Effector memory CD8-positive, alpha-beta T cell (primary cell): ENCODE data around the gene BRAT1.
"Not testable (repeated sequence)": the region's sequence is repeated elsewhere in the genome, so short reads cannot be mapped to it uniquely, and the experiment has no call there.

ENCODE experiments used
- ATAC-seq: fragments of 150-1000 bp; cut with Tn5 transposase; replicated peaks from 2 replicates; pipeline ENCODE4 v1.10.0; 2021; ENCODE audit warnings: mild to moderate bottlenecking, moderate library complexity
- DNase-seq, 3 experiments: peaks; one replicate each; pipeline ENCODE4 v3.0.0; 2021
- H3K27ac Mint-ChIP-seq, 2 donors: one replicate each; pipeline ENCODE4 v1.8.0; 2022; ENCODE audit warnings: mild to moderate bottlenecking in 2 of 2, mixed read lengths in 2 of 2, moderate library complexity in 2 of 2
- H3K27me3 Mint-ChIP-seq, 2 donors: one replicate each; pipeline ENCODE4 v1.8.0; 2022; ENCODE audit warnings: mixed read lengths in 2 of 2
- H3K36me3 Mint-ChIP-seq: one replicate; pipeline ENCODE4 v1.8.0; 2022; ENCODE audit warnings: mild to moderate bottlenecking, moderate library complexity, mixed read lengths; ENCODE audit not compliant: insufficient read depth
- H3K4me1 Mint-ChIP-seq, 2 donors: one replicate each; pipeline ENCODE4 v1.8.0; 2022; ENCODE audit warnings: low read depth in 2 of 2, mixed read lengths in 2 of 2
- H3K4me3 Mint-ChIP-seq, 2 donors: one replicate each; pipeline ENCODE4 v1.8.0; 2022; ENCODE audit warnings: mild to moderate bottlenecking in 2 of 2, mixed read lengths in 2 of 2, moderate library complexity in 2 of 2
- H3K9me3 Mint-ChIP-seq, 2 donors: one replicate each; pipeline ENCODE4 v1.8.0; 2022; ENCODE audit warnings: mixed read lengths in 2 of 2

The BRAT1 gene

DNA sequence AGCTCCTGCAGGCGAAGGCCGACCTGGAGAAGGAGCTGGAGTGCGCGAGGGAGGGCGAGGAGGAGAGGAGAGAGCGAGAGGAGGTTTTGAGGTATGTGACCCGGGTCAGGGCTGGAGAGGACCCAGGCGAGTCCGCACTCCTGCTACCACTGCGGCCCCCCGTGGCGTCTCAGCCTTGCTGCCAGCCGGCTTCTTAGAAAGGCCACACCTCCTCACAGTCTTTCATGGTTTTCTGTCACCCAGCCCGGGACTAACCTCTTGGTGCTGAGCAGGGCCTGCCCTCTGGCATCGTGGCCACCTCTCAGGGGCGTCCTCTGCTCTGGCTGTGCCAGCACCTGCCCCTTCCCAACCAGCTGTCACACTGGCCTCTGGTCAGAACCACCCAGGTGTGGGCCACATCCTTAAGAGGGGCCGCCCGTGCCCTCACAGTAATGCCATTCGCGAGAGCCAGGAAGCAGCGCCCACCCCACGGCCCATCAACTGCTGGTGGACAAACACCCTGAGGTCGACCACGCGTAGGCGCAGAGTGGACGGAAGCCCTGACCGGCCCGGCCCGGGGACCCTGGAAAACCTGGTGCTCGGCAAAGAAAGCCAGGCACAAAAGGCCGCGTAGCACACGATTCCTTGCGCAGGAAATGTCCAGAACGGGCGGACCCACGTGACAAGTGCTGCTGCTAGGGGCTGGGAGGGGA is 37.9 kb upstream of the BRAT1 start:
- Mint-ChIP-seq H3K27ac (no peak overlapping the region), H3K27me3 (no peaks in the 10 kb centered on the region), H3K36me3 (peaks cover 4% of the 10 kb centered on the region), H3K9me3 (no peaks in the 10 kb centered on the region), H3K4me1 (no peaks in the 10 kb centered on the region), H3K4me3 (no peak overlapping the region)
- no peak for DNase-seq
- no peak for ATAC-seq

GRCh38 chr7:2592375-2592865 is 37.1 kb upstream of the BRAT1 start:
- Mint-ChIP-seq H3K9me3 (no peaks in the 10 kb centered on the region), H3K4me3 (no peak overlapping the region), H3K36me3 (peaks cover 4% of the 10 kb centered on the region), H3K27ac (no peak overlapping the region), H3K27me3 (no peaks in the 10 kb centered on the region), H3K4me1 (no peaks in the 10 kb centered on the region)
- no peak for DNase-seq
- no peak for ATAC-seq

- H3K36me3 Mint-ChIP-seq, H3K4me3 Mint-ChIP-seq, DNase-seq, ATAC-seq, H3K27ac Mint-ChIP-seq, H3K27me3 Mint-ChIP-seq, H3K4me1 Mint-ChIP-seq, H3K9me3 Mint-ChIP-seq: not testable (repeated sequence)
Measured at GRCh38 chr7:2589941-2590340, 34.6 kb upstream of the BRAT1 start.

DNA sequence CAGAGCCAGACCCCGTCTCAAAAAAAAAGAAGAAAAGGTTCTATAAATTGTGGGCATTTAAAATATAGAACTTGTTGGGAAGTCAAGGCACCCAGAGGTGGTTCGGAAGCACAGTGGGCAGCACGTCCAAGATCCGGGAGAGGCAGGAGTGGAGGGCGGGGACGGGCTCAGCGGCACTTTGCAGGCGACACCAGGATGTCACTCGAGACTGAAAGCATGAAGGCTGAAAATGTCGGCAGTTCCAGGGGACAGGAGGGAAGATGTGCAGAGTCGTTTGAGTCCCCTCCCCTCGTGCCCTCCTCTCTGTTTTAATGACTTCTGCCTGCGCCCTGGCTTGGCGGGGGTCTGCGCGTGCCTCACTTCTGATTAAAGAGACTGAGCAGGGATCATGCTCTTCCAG is 34.0 kb upstream of the BRAT1 start:
- no peak for DNase-seq
- Mint-ChIP-seq H3K27ac (no peak overlapping the region), H3K27me3 (no peaks in the 10 kb centered on the region), H3K36me3 (peaks cover 4% of the 10 kb centered on the region), H3K4me1 (peaks cover 0 to 3% of the 10 kb centered on the region in 2 donors), H3K9me3 (no peaks in the 10 kb centered on the region), H3K4me3 (no peak overlapping the region)
- no peak for ATAC-seq

DNA sequence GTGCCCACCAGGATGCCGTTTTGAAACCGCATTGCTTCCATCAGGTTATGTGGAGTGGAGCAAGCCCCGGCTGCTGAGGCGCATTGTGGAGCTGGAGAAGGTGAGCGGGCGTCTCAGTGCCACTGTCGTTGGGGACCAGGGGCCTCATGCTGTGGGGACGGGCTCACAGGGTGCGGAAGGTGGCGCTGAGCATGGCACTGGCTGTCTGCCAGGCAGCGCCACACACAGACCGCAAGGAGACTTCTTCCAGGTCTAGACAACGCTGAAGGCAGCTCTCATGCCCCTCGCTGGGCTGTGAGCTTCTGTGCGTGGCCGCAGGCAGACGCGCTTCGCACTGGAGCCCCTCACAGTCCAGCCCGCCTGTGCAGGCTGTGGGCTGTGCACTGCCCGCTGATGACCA is 32.5 kb upstream of the BRAT1 start:
- H3K27ac Mint-ChIP-seq, result no peak overlapping the region
- DNase-seq (no peak), ATAC-seq (no peak)
- H3K4me3 Mint-ChIP-seq, result no peak overlapping the region
- H3K9me3 Mint-ChIP-seq, result no peaks in the 10 kb centered on the region
- H3K36me3 Mint-ChIP-seq, result peaks cover under 1% of the 10 kb centered on the region
- H3K4me1 Mint-ChIP-seq, result peaks cover 0 to 3% of the 10 kb centered on the region in 2 donors
- H3K27me3 Mint-ChIP-seq, result no peaks in the 10 kb centered on the region

GRCh38 chr7:2587134-2587533 is 31.8 kb upstream of the BRAT1 start:
- no peak overlapping the region for H3K4me3 Mint-ChIP-seq
- H3K4me1 Mint-ChIP-seq, result peaks cover 0 to 3% of the 10 kb centered on the region in 2 donors
- H3K36me3 Mint-ChIP-seq, result no peaks in the 10 kb centered on the region
- H3K27me3 Mint-ChIP-seq, result no peaks in the 10 kb centered on the region
- DNase-seq (no peak), ATAC-seq (no peak)
- H3K9me3 Mint-ChIP-seq, result no peaks in the 10 kb centered on the region
- H3K27ac Mint-ChIP-seq, result no peak overlapping the region

DNA sequence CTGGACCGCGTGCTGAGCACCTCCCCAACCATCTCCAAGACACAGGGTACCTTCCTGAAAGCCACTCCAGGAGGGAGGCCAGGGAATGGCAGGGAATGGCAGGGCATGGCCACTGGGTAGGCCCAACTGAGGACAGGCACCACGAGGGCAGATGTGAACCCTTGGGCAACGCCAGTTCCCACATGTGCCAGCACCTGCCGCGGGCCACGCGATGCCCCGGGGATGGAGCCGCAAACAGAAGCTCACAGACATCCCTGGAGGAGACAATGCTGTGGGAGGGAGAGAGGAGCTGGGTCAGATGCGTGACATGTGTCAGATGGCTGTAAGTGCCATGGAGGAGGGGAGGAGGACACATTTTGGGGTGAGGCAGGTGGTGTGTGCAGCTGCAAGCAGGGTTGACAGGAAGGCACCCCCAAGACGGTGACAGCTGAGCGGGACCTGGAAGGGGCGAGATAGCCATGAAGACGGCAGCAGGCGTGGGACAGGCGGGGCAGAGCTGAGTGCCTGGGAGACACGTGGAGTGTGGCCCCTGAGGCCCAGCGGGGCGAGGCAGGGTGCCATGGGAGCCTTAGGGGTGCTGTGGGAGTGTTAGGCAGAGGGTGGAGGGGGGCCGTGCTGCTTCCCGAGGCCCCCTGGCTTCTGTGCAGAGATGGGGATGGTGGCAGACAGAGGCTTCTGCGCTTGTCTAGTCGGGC is 31.1 kb upstream of the BRAT1 start:
- H3K36me3 Mint-ChIP-seq, result no peaks in the 10 kb centered on the region
- H3K4me3 Mint-ChIP-seq, result no peak overlapping the region
- no peak overlapping the region for H3K27ac Mint-ChIP-seq
- H3K27me3 Mint-ChIP-seq, result no peaks in the 10 kb centered on the region
- H3K4me1 Mint-ChIP-seq, result peaks cover 0 to 3% of the 10 kb centered on the region in 2 donors
- no peaks in the 10 kb centered on the region for H3K9me3 Mint-ChIP-seq
- ATAC-seq, result no peak
- DNase-seq, result no peak

DNA sequence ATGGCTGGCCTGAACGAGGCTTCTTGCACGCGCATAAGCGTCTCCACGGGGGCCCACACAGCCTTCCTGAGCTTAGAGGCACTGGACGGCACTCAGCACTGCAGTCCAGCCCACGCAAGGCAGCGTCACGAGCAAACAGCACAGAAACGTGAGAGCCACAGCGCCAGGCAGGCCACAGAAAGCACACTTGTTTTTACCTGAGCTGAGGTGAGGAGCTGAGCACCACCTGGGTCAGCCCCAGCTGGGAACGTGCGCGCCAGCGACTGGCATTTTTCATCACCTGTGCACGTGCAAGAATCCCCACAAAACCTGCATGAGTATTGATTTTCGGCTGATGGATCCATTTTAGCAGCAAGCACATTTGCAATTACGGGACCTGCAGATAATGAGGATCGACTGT is 30.1 kb upstream of the BRAT1 start:
- no peaks in the 10 kb centered on the region for H3K27me3 Mint-ChIP-seq

DNA sequence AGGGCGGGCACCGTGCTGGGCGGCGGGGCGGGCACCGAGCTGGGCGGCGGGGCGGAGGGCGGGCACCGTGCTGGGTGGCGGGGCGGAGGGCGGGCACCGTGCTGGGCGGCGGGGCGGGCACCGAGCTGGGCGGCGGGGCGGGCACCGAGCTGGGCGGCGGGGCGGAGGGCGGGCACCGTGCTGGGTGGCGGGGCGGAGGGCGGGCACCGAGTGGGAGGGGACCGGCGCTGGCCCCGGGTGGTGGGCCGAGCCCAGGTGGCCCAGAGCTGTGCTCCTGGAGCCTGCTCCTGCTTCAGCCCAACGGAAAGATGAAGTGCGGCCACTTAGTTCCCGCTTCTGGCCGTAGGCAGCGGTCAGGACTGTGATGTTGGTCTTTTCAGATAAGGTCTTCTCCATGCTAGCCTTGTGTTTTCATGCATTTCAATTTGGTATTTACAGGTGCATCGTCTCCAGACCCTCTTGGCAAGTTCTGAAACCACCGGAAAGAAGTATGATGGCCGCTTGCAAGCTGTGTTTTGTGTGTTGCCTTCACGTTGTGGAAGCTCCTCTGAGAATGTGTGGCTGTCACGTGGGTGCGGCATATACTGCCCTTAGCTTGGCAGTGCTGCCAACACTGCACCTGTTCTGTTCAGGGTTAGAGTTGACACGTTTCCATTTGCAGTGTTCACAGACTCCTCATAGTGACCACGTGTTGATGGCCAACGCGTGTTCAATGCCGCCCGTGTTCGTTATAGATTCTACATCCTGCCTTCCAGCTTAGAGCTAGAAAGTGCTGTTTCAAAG is 28.7 kb upstream of the BRAT1 start:
- ATAC-seq, result no peak
- no peak for DNase-seq
- no peaks in the 10 kb centered on the region for H3K27me3 Mint-ChIP-seq
- no peak overlapping the region for H3K4me3 Mint-ChIP-seq
- peaks cover 6% of the 10 kb centered on the region for H3K36me3 Mint-ChIP-seq
- H3K4me1 Mint-ChIP-seq, result peaks cover 0 to 3% of the 10 kb centered on the region in 2 donors
- no peak overlapping the region for H3K27ac Mint-ChIP-seq
- H3K9me3 Mint-ChIP-seq, result no peaks in the 10 kb centered on the region

More for the DNA sequence above, 30.1 kb upstream of the BRAT1 start:
- DNase-seq (no peak), ATAC-seq (no peak)
- H3K27ac Mint-ChIP-seq, result no peak overlapping the region
- H3K36me3 Mint-ChIP-seq, result peaks cover under 1% of the 10 kb centered on the region
- H3K9me3 Mint-ChIP-seq, result no peaks in the 10 kb centered on the region
- H3K4me1 Mint-ChIP-seq, result peaks cover 0 to 3% of the 10 kb centered on the region in 2 donors
- no peak overlapping the region for H3K4me3 Mint-ChIP-seq

DNA sequence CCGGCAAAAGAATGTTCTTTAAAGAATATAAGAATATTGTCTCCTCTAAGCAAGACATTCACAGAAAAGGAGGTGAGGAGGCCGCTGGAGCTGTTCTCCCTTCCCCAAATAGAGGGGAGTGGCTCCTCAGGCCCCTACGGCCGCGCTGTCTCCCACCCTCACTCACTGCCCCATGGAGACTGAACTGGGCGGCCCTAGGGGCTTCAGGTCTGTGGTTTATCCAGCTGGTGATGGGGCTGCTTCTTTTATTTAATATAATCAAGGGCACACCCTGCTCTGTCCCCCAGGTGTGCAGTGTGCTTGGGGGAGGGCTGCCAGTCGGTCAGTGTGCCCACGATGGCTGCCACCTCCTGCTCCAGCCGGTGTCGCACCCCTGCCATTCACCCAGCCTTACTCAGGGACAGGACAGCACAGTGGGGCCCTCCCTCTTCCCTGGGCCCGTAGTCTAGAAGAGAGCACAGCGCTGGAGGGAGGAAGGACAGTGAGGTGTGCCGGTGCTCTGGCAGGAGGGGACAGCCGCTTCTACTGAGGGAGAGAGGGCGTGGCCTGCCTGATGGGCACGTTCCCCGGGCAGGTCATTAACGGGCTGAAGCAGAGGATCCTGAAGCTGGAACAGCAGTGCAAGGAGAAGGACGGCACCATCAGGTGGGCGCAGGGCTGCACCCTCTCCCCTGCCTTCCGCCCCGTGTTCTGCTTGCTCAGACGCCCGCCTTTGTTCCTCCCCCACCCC is 26.8 kb upstream of the BRAT1 start:
- DNase-seq, result no peak
- peaks cover 6% of the 10 kb centered on the region for H3K36me3 Mint-ChIP-seq
- no peak for ATAC-seq
- peaks cover 0 to 3% of the 10 kb centered on the region in 2 donors for H3K4me1 Mint-ChIP-seq
- H3K27ac Mint-ChIP-seq, result no peak overlapping the region
- H3K4me3 Mint-ChIP-seq, result no peak overlapping the region
- no peaks in the 10 kb centered on the region for H3K9me3 Mint-ChIP-seq
- no peaks in the 10 kb centered on the region for H3K27me3 Mint-ChIP-seq

- Mint-ChIP-seq H3K9me3 (no peaks in the 10 kb centered on the region), H3K36me3 (peaks cover 6% of the 10 kb centered on the region), H3K4me1 (peaks cover 0 to 3% of the 10 kb centered on the region in 2 donors), H3K27me3 (no peaks in the 10 kb centered on the region), H3K4me3 (no peak overlapping the region), H3K27ac (no peak overlapping the region)
- no peak for ATAC-seq
- no peak for DNase-seq
Measured at GRCh38 chr7:2580636-2581035, 25.3 kb upstream of the BRAT1 start.

GRCh38 chr7:2577914-2578680 is 22.8 kb upstream of the BRAT1 start:
- no peak overlapping the region for H3K27ac Mint-ChIP-seq

More at GRCh38 chr7:2577914-2578680, 22.8 kb upstream of the BRAT1 start:
- no peaks in the 10 kb centered on the region for H3K27me3 Mint-ChIP-seq
- H3K4me1 Mint-ChIP-seq, result no peaks in the 10 kb centered on the region
- H3K4me3 Mint-ChIP-seq, result no peak overlapping the region
- no peaks in the 10 kb centered on the region for H3K9me3 Mint-ChIP-seq
- no peak for DNase-seq
- peaks cover 10% of the 10 kb centered on the region for H3K36me3 Mint-ChIP-seq
- ATAC-seq, result no peak
